K562 (cell line): ENCODE measurements around the gene PURA. TPM values are rescaled to one million over a fixed set of nuclear protein-coding genes. Genes with fewer than 3 reads are reported as not detected.

Source experiments
- CHD1 ChIP-seq: fragments of 200-600 bp; sonication (generic); IDR thresholded peaks from one replicate; pipeline ENCODE4 v1.6.1; 2012; ENCODE audit warnings: mild to moderate bottlenecking, moderate library complexity, low read length, inconsistent platforms
- CREB3 ChIP-seq: fragments of 450-650 bp; conservative IDR thresholded peaks from 2 replicates; pipeline ENCODE4 v1.6.1; 2016; ENCODE audit warnings: missing genetic modification characterization, low read depth, mild to moderate bottlenecking, missing compliant biosample characterization, moderate library complexity
- GATA2 ChIP-seq: sonication (generic); formaldehyde crosslinking; IDR thresholded peaks from 2 replicates; pipeline ENCODE4 v1.4.0; 2020; ENCODE audit warnings: mild to moderate bottlenecking, missing genetic modification reagents
- HINFP ChIP-seq: fragments of 450-650 bp; conservative IDR thresholded peaks from 2 replicates; pipeline ENCODE4 v1.6.1; 2016; ENCODE audit warnings: missing genetic modification characterization, low read depth, mild to moderate bottlenecking, control low read depth, missing compliant biosample characterization
- RREB1 ChIP-seq: fragments of 250-450 bp; sonication (Bioruptor Pico); IDR thresholded peaks from 2 replicates; pipeline ENCODE4 v1.4.0; 2020
- SIX5 ChIP-seq, 2 experiments: IDR thresholded peaks; 2 replicates each; pipeline ENCODE4 v1.6.1; 2011; ENCODE audit warnings: low read length in 2 of 2, borderline replicate concordance in 1 of 2, low read depth in 1 of 2, mild to moderate bottlenecking in 1 of 2, moderate library complexity in 1 of 2; ENCODE audit not compliant: insufficient read depth in 1 of 2
- TGIF2 ChIP-seq: sonication (generic); formaldehyde crosslinking; IDR thresholded peaks from 2 replicates; pipeline ENCODE4 v1.8.1; 2022; ENCODE audit warnings: mild to moderate bottlenecking, missing genetic modification reagents, moderate library complexity
- ZNF695 ChIP-seq: fragments of 450-650 bp; formaldehyde crosslinking; IDR thresholded peaks from 2 replicates; pipeline ENCODE4 v1.4.0; 2020; ENCODE audit warnings: mild to moderate bottlenecking, moderate library complexity
- polyA plus RNA-seq, 8 experiments: library from polyadenylated mRNA; depleted of rRNA in 4 of 8; stranded (reverse) in 5 of 8; unstranded in 3 of 8; fragments of >200 nt; fragmentation: Nextera tagmentation in 2 of 8; fragmentation: Illumina TruSeq in 1 of 8; extraction: Ambion mirVana in 2 of 8; extraction: Trizol in 1 of 8; gene quantifications; 2 replicates each; pipeline versions ENCODE4 v1.2.1 to v1.2.3, GENCODE V29; 2011 to 2014; ENCODE audit warnings: inconsistent platforms in 1 of 8, missing spikeins in 1 of 8
- total RNA-seq, 7 experiments: library from RNA; depleted of rRNA in 6 of 7; stranded (reverse); fragments of >200 nt in 6 of 7; fragmentation: Illumina TruSeq in 2 of 7; extraction: Trizol in 2 of 7; gene quantifications; 2 replicates each; pipeline versions ENCODE4 v1.2.1 to v1.2.3, GENCODE V29; 2011 to 2021; ENCODE audit warnings: low replicate concordance in 1 of 7

PURA gene
- total and polyA plus RNA-seq, 9 of the 15 experiments (the other 6 are each of a cell fraction or from before 2014, with no cell fraction given) = 3.2 to 11.1 (median 5.4) TPM

GRCh38 chr5:140106805-140107311, 7.1 kb upstream of the PURA start (continued):
- no peak for TF ChIP-seq RREB1 (CRISPR knock-in tag)
- no peak for TF ChIP-seq SIX5 (IDR thresholded peaks at IDR 0.05; ENCODE audit: borderline replicate concordance in 1 of 2, insufficient read depth in 1 of 2, low read depth in 1 of 2, low read length in 2 of 2)
- no peak for TF ChIP-seq CREB3 (tag)
- TF ChIP-seq GATA2 (CRISPR knock-in tag) = no peak
- TF ChIP-seq ZNF695 (CRISPR knock-in tag) = no peak
- no peak for TF ChIP-seq TGIF2 (CRISPR knock-in tag)
- TF ChIP-seq CHD1 = no peak
- TF ChIP-seq HINFP = no peak
